Parathyroid adenoma (tissue), 2 donors: ENCODE measurements around the gene PALLD.

Experiments
- H2AFZ ChIP-seq: fragments of 300-600 bp; sonication (generic); one replicate; pipeline ENCODE4 v1.7.0; 2017; ENCODE audit warnings: antibody characterized with exemption, mild to moderate bottlenecking
- H3K27ac ChIP-seq: fragments of 300-600 bp; sonication (generic); one replicate; pipeline ENCODE4 v1.7.0; 2017
- H3K27me3 ChIP-seq: fragments of 300-600 bp; sonication (generic); one replicate; pipeline ENCODE4 v1.7.0; 2017; ENCODE audit warnings: low read length; ENCODE audit not compliant: control insufficient read depth, insufficient read depth
- H3K36me3 ChIP-seq: fragments of 300-600 bp; sonication (generic); one replicate; pipeline ENCODE4 v1.7.0; 2017; ENCODE audit warnings: low read length; ENCODE audit not compliant: control insufficient read depth, insufficient read depth
- H3K4me1 ChIP-seq: fragments of 300-600 bp; sonication (generic); one replicate; pipeline ENCODE4 v1.7.0; 2017; ENCODE audit warnings: control low read depth
- H3K4me2 ChIP-seq: fragments of 300-600 bp; sonication (generic); one replicate; pipeline ENCODE4 v1.7.0; 2017; ENCODE audit warnings: low read length
- H3K4me3 ChIP-seq: fragments of 300-600 bp; sonication (generic); one replicate; pipeline ENCODE4 v1.7.0; 2017; ENCODE audit warnings: low read depth, low read length
- H3K79me2 ChIP-seq: fragments of 300-600 bp; sonication (generic); one replicate; pipeline ENCODE4 v1.7.0; 2017; ENCODE audit warnings: control low read depth
- H3K9ac ChIP-seq: fragments of 300-600 bp; sonication (generic); one replicate; pipeline ENCODE4 v1.7.0; 2017; ENCODE audit warnings: mild to moderate bottlenecking
- H3K9me3 ChIP-seq: fragments of 300-600 bp; sonication (generic); one replicate; pipeline ENCODE4 v1.7.0; 2017; ENCODE audit warnings: low read length; ENCODE audit not compliant: control insufficient read depth
- TF ChIP-seq, protein P1 (sequence below): fragments of 300-600 bp; sonication (generic); IDR thresholded peaks from one replicate; pipeline ENCODE4 v1.7.0; 2017; ENCODE audit warnings: antibody characterized with exemption, mild to moderate bottlenecking
- donor health status: primary hyperparathyroidism.

Gene PALLD

GRCh38 chr4:168677063-168677462 lies 180.2 kb downstream of the PALLD start:
- Histone ChIP-seq H3K4me2 (peak overlapping the region; percentile 72), H3K27me3 (no peaks in the 10 kb centered on the region), H3K27ac (peak overlapping the region; percentile 82), H3K36me3 (no peaks in the 10 kb centered on the region), H2AFZ (peak overlapping the region; percentile 1), H3K79me2 (peaks cover 6% of the 10 kb centered on the region), H3K4me3 (peak overlapping the region; percentile 59), H3K9me3 (no peaks in the 10 kb centered on the region), H3K9ac (no peak overlapping the region), H3K4me1 (peaks cover 28% of the 10 kb centered on the region)
- TF ChIP-seq, protein P1, sequence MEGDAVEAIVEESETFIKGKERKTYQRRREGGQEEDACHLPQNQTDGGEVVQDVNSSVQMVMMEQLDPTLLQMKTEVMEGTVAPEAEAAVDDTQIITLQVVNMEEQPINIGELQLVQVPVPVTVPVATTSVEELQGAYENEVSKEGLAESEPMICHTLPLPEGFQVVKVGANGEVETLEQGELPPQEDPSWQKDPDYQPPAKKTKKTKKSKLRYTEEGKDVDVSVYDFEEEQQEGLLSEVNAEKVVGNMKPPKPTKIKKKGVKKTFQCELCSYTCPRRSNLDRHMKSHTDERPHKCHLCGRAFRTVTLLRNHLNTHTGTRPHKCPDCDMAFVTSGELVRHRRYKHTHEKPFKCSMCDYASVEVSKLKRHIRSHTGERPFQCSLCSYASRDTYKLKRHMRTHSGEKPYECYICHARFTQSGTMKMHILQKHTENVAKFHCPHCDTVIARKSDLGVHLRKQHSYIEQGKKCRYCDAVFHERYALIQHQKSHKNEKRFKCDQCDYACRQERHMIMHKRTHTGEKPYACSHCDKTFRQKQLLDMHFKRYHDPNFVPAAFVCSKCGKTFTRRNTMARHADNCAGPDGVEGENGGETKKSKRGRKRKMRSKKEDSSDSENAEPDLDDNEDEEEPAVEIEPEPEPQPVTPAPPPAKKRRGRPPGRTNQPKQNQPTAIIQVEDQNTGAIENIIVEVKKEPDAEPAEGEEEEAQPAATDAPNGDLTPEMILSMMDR, result no peak

DNA sequence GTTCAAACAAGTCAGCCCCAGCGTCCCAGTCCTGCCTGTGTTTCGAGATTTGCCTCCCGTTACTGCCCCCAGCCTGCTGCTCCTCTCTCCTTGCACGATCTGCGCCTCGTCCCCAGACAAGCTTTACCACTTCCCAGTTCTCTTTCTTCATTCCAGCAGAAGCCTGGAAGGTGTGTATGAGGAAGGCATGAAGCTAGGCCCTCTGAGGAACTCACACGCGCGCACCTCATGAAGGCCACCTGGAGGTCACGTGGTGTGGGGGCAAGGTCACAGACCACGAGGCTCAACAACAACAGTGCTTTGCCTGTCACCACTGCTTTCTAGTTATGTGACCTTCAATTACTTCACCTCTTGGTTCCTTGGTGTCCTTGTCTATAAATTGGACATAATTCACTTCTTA lies 181.0 kb downstream of the PALLD start:
- no peaks in the 10 kb centered on the region for H3K9me3 ChIP-seq
- peak overlapping the region; percentile 82 for H3K27ac ChIP-seq
- TF ChIP-seq, protein P1, result no peak
- no peaks in the 10 kb centered on the region for H3K27me3 ChIP-seq
- H3K4me1 ChIP-seq, result peaks cover 28% of the 10 kb centered on the region
- peaks cover 6% of the 10 kb centered on the region for H3K79me2 ChIP-seq
- H2AFZ ChIP-seq, result no peak overlapping the region
- no peak overlapping the region for H3K9ac ChIP-seq
- no peak overlapping the region for H3K4me2 ChIP-seq
- H3K36me3 ChIP-seq, result no peaks in the 10 kb centered on the region
- no peak overlapping the region for H3K4me3 ChIP-seq

GRCh38 chr4:168678751-168679366 lies 182.0 kb downstream of the PALLD start:
- Histone ChIP-seq H3K27ac (peak overlapping the region; percentile 82), H3K36me3 (no peaks in the 10 kb centered on the region), H3K4me2 (no peak overlapping the region), H3K4me1 (peaks cover 21% of the 10 kb centered on the region), H2AFZ (no peak overlapping the region), H3K27me3 (no peaks in the 10 kb centered on the region), H3K9ac (no peak overlapping the region), H3K9me3 (no peaks in the 10 kb centered on the region), H3K4me3 (no peak overlapping the region), H3K79me2 (peaks cover 6% of the 10 kb centered on the region)
- TF ChIP-seq, protein P1, result no peak

DNA sequence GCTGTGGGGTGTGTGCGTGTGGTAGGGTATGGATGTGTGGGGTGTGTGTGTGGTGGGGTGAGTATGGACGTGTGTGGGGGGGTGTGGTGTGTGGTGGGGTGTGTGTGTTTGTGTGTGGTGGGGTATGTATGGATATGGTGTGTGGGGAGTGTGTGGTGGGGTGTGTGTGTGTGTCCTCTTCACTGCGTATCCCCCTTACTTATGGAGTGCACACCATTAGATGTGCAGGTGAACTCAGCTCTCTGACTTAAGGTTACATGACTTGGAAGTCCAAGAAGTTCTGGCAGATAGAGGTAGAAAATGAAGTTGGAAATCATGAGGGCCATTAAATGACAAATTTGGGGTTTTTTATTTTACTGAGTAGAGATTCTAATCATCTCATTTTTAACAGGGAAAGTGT lies 182.5 kb downstream of the PALLD start:
- Histone ChIP-seq H3K36me3 (no peaks in the 10 kb centered on the region), H3K4me3 (no peak overlapping the region), H3K4me1 (peaks cover 17% of the 10 kb centered on the region), H3K79me2 (peaks cover 6% of the 10 kb centered on the region), H2AFZ (no peak overlapping the region), H3K4me2 (no peak overlapping the region), H3K27me3 (no peaks in the 10 kb centered on the region), H3K9me3 (no peaks in the 10 kb centered on the region), H3K9ac (no peak overlapping the region), H3K27ac (no peak overlapping the region)
- TF ChIP-seq, protein P1, result no peak

DNA sequence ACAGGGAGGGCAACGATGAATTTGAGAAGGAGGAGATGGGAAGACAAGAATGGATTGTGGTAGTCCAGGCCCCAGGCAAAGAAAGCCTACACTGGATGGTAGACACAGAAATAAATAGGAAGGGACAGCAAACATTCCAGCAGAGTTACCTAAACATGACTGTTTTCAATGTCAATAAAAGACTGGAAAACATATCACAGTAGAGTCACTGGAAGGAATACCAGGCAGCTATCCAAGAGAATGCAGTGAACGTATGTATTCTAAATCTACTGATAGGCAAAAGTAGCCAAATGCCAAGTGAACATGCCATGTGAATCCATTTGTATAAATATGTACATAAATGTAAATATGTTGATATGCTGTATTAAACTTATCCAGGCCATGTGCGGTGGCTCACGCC lies 183.0 kb downstream of the PALLD start:
- TF ChIP-seq, protein P1, result no peak
- H3K4me2 ChIP-seq, result no peak overlapping the region
- no peak overlapping the region for H2AFZ ChIP-seq
- no peak overlapping the region for H3K9ac ChIP-seq
- peaks cover 13% of the 10 kb centered on the region for H3K4me1 ChIP-seq
- H3K9me3 ChIP-seq, result no peaks in the 10 kb centered on the region
- H3K4me3 ChIP-seq, result no peak overlapping the region
- H3K27ac ChIP-seq, result no peak overlapping the region
- peaks cover 6% of the 10 kb centered on the region for H3K79me2 ChIP-seq
- H3K27me3 ChIP-seq, result no peaks in the 10 kb centered on the region
- H3K36me3 ChIP-seq, result no peaks in the 10 kb centered on the region
